ENCODE data around the gene SLC35D2.

The SLC35D2 gene

DNA sequence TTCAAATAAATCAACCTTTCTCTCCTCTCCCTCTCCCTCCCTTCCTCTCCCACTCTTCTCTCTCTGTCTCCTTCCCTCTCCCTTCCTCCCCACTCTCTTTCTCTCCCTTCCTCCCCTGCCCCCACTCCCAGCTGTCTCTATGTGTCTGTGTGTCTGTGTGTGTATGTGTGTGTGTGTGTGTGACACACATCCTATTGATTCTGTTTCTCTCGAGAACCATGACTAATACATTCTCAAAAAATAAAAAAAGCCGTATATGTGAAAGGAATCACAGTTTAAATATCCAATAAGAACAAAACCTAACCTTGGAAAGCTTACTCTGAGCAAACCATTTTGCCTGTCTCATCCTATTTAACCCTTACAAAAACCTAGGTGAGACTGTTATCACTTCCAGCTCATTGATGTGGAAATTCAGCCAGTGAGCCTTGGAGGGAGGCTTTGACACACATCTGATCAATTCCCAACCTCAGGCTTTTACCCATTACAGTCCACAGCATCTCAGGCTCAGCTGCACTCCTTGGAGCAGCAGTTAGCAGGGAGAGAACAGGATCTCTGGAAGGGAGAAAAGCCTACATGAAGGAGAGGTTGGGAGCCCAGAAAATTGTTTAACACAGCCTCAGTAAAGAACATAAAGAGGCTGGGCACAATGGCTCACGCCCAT is 89.9 kb downstream of the SLC35D2 start:
- Histone ChIP-seq H3K23ac (ENCODE audit: low read length) (no peak overlapping the region), H3K27ac (ENCODE audit: low read depth, low read length) (no peak overlapping the region), H4K5ac (ENCODE audit: low read length) (no peak overlapping the region), H3K79me1 (ENCODE audit: low read length) (no peaks in the 10 kb centered on the region), H2BK120ac (ENCODE audit: low read depth, low read length) (no peak overlapping the region), H4K8ac (ENCODE audit: low read depth, low read length) (no peak overlapping the region), H3K36me3 (ENCODE audit: control insufficient read depth, insufficient read depth, low read length) (no peaks in the 10 kb centered on the region), H3K4me3 (ENCODE audit: low read length) (no peak overlapping the region), H3K9ac (ENCODE audit: low read length) (no peak overlapping the region), H2AK5ac (ENCODE audit: low read length) (no peak overlapping the region), H2BK5ac (ENCODE audit: low read length) (no peak overlapping the region), H3K56ac (ENCODE audit: low read length) (no peak overlapping the region), H2BK15ac (replicated peaks; ENCODE audit: low read depth) (no peak overlapping the region), H3K79me2 (ENCODE audit: control insufficient read depth, insufficient read depth, low read length) (no peaks in the 10 kb centered on the region), H3K4me1 (ENCODE audit: control insufficient read depth, low read depth, low read length) (no peaks in the 10 kb centered on the region), H3K4me2 (ENCODE audit: low read length) (no peak overlapping the region), H3K4ac (ENCODE audit: low read depth, low read length) (no peak overlapping the region), H3K27me3 (ENCODE audit: insufficient read depth, low read length, poor library complexity) (no peaks in the 10 kb centered on the region), H3K18ac (ENCODE audit: low read length) (no peak overlapping the region)
- no CpG with 5 or more reads among the region's 3 CpGs for WGBS (ENCODE audit: extremely low coverage, insufficient coverage, low lambda C conversion rate)
- DNase-seq: peak; percentile 31

DNA sequence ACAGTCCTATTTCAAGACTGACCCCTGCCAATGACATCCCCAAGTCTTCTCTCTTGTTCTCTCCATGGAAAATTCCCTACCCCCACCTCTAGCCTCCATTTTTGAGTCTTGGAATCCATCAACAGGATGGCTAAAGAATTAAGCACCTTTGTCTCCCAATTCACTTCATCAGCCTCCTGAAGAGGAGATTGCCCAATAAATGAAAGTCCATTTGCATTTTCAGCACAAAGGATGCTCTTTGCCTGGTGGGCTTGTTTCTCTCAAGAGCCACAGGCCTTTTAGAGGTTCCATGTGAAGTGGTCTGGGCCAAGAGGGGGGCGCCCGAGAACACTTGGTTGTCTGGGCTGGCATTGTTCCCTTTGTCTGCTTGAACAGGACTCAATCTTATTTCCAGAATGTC is 94.1 kb downstream of the SLC35D2 start:
- H3K36me3 ChIP-seq (ENCODE audit: control insufficient read depth, insufficient read depth, low read length): no peaks in the 10 kb centered on the region
- H3K9ac ChIP-seq (ENCODE audit: low read length): no peak overlapping the region
- no peak overlapping the region for H3K18ac ChIP-seq (ENCODE audit: low read length)
- H4K8ac ChIP-seq (ENCODE audit: low read depth, low read length): no peak overlapping the region
- H3K27me3 ChIP-seq (ENCODE audit: insufficient read depth, low read length, poor library complexity): no peaks in the 10 kb centered on the region
- no peak overlapping the region for H2BK120ac ChIP-seq (ENCODE audit: low read depth, low read length)
- no peak overlapping the region for H3K4me2 ChIP-seq (ENCODE audit: low read length)
- no peak overlapping the region for H2AK5ac ChIP-seq (ENCODE audit: low read length)
- no peak overlapping the region for H4K5ac ChIP-seq (ENCODE audit: low read length)
- peak; percentile 60 for DNase-seq
- no peak overlapping the region for H3K23ac ChIP-seq (ENCODE audit: low read length)
- no peaks in the 10 kb centered on the region for H3K79me2 ChIP-seq (ENCODE audit: control insufficient read depth, insufficient read depth, low read length)
- no peaks in the 10 kb centered on the region for H3K79me1 ChIP-seq (ENCODE audit: low read length)
- no peaks in the 10 kb centered on the region for H3K4me1 ChIP-seq (ENCODE audit: control insufficient read depth, low read depth, low read length)
- no peak overlapping the region for H3K56ac ChIP-seq (ENCODE audit: low read length)
- no peak overlapping the region for H2BK15ac ChIP-seq (replicated peaks; ENCODE audit: low read depth)
- no peak overlapping the region for H2BK5ac ChIP-seq (ENCODE audit: low read length)
- peak overlapping the region; percentile 1 for H3K4ac ChIP-seq (ENCODE audit: low read depth, low read length)
- no peak overlapping the region for H3K4me3 ChIP-seq (ENCODE audit: low read length)
- H3K27ac ChIP-seq (ENCODE audit: low read depth, low read length): peak overlapping the region; percentile 72
- no CpG with 5 or more reads among the region's 2 CpGs for WGBS (ENCODE audit: extremely low coverage, insufficient coverage, low lambda C conversion rate)

DNA sequence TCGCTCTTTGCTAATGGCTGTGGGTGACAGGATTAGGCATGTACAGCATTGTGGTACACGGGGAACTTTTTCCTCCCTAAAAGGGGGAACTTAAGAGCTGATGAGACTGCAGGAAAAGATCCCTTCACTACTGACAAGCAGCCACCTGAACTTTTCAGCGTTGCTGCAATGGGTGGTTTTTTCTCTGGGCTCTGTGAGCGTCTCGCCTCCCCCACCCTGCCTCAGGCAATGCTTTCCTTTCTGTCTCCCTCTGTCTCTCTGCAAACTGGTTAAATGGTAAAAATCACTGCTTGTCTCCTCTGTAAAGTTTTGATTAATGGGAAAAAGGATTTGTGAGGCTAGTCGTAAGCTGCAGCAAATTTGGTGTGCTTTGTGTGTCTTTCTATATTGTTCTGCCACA is 101.9 kb downstream of the SLC35D2 start:
- H3K4me3 ChIP-seq (ENCODE audit: low read length): no peak overlapping the region
- H3K56ac ChIP-seq (ENCODE audit: low read length): no peak overlapping the region
- no peak overlapping the region for H2BK5ac ChIP-seq (ENCODE audit: low read length)
- no peak overlapping the region for H2BK120ac ChIP-seq (ENCODE audit: low read depth, low read length)
- no peaks in the 10 kb centered on the region for H3K79me1 ChIP-seq (ENCODE audit: low read length)
- H3K36me3 ChIP-seq (ENCODE audit: control insufficient read depth, insufficient read depth, low read length): no peaks in the 10 kb centered on the region
- H3K4me2 ChIP-seq (ENCODE audit: low read length): no peak overlapping the region
- H3K4me1 ChIP-seq (ENCODE audit: control insufficient read depth, low read depth, low read length): peaks cover 3% of the 10 kb centered on the region
- no peak overlapping the region for H3K9ac ChIP-seq (ENCODE audit: low read length)
- no peaks in the 10 kb centered on the region for H3K27me3 ChIP-seq (ENCODE audit: insufficient read depth, low read length, poor library complexity)
- H3K23ac ChIP-seq (ENCODE audit: low read length): no peak overlapping the region
- H2BK15ac ChIP-seq (replicated peaks; ENCODE audit: low read depth): no peak overlapping the region
- no peak overlapping the region for H3K27ac ChIP-seq (ENCODE audit: low read depth, low read length)
- H4K5ac ChIP-seq (ENCODE audit: low read length): no peak overlapping the region
- H4K8ac ChIP-seq (ENCODE audit: low read depth, low read length): no peak overlapping the region
- DNase-seq: no peak
- no peak overlapping the region for H3K4ac ChIP-seq (ENCODE audit: low read depth, low read length)
- H3K18ac ChIP-seq (ENCODE audit: low read length): no peak overlapping the region
- no peaks in the 10 kb centered on the region for H3K79me2 ChIP-seq (ENCODE audit: control insufficient read depth, insufficient read depth, low read length)
- no CpG with 5 or more reads among the region's 6 CpGs for WGBS (ENCODE audit: extremely low coverage, insufficient coverage, low lambda C conversion rate)
- no peak overlapping the region for H2AK5ac ChIP-seq (ENCODE audit: low read length)

DNA sequence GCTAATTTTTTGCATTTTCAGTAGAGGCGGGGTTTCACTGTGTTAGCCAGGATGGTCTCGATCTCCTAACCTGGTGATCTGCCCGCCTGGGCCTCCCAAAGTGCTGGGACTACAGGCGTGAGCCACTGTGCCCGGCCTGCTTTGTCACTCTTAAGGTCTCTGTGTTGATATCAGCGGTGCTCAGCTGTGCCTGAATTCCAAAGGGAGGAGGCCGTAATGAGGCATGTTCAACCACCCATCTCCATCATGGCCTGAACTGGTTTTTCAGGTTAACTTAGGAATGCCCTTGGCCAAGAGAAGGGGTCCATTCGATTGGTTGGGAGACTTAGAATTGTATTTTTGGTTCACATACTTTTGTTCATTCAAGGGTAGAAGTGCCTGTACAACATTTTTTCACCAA is 103.6 kb downstream of the SLC35D2 start:
- Histone ChIP-seq H2BK120ac (ENCODE audit: low read depth, low read length) (no peak overlapping the region), H3K18ac (ENCODE audit: low read length) (no peak overlapping the region), H3K27ac (ENCODE audit: low read depth, low read length) (no peak overlapping the region), H3K9ac (ENCODE audit: low read length) (no peak overlapping the region), H2BK5ac (ENCODE audit: low read length) (no peak overlapping the region), H3K56ac (ENCODE audit: low read length) (no peak overlapping the region), H3K23ac (ENCODE audit: low read length) (no peak overlapping the region), H3K79me2 (ENCODE audit: control insufficient read depth, insufficient read depth, low read length) (no peaks in the 10 kb centered on the region), H3K36me3 (ENCODE audit: control insufficient read depth, insufficient read depth, low read length) (no peaks in the 10 kb centered on the region), H3K79me1 (ENCODE audit: low read length) (no peaks in the 10 kb centered on the region), H3K4me2 (ENCODE audit: low read length) (no peak overlapping the region), H4K8ac (ENCODE audit: low read depth, low read length) (no peak overlapping the region), H3K4me3 (ENCODE audit: low read length) (no peak overlapping the region), H4K5ac (ENCODE audit: low read length) (no peak overlapping the region), H3K4ac (ENCODE audit: low read depth, low read length) (no peak overlapping the region), H2BK15ac (replicated peaks; ENCODE audit: low read depth) (no peak overlapping the region), H2AK5ac (ENCODE audit: low read length) (no peak overlapping the region), H3K4me1 (ENCODE audit: control insufficient read depth, low read depth, low read length) (peaks cover 3% of the 10 kb centered on the region), H3K27me3 (ENCODE audit: insufficient read depth, low read length, poor library complexity) (no peaks in the 10 kb centered on the region)
- WGBS (ENCODE audit: extremely low coverage, insufficient coverage, low lambda C conversion rate): no CpG with 5 or more reads among the region's 8 CpGs
- DNase-seq: peak; percentile 87

DNA sequence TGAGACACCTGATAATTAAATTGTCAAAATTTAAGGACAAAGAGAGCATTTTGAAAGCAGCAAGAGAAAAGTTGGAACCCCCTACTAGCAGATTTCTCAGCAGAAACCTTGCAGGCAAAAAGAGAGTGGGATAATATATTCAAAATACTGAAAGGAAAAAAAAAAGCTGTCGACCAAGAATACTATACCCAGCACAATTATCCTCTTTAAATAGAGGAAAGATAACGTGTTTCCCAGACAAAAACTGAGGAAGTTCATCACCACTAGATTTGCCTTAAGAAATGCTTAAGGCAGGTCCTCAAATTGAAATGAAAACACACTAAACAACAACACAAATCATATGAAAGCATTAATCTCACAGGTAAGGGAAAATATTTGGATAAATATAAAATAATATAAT is 108.6 kb downstream of the SLC35D2 start:
- no peak overlapping the region for H3K4me2 ChIP-seq (ENCODE audit: low read length)
- H3K27ac ChIP-seq (ENCODE audit: low read depth, low read length): no peak overlapping the region
- no peak overlapping the region for H3K23ac ChIP-seq (ENCODE audit: low read length)
- no peak overlapping the region for H3K56ac ChIP-seq (ENCODE audit: low read length)
- H2AK5ac ChIP-seq (ENCODE audit: low read length): no peak overlapping the region
- no CpG with 5 or more reads among the region's 2 CpGs for WGBS (ENCODE audit: extremely low coverage, insufficient coverage, low lambda C conversion rate)
- no peak overlapping the region for H3K4me3 ChIP-seq (ENCODE audit: low read length)
- no peaks in the 10 kb centered on the region for H3K79me1 ChIP-seq (ENCODE audit: low read length)
- no peak for DNase-seq
- no peak overlapping the region for H2BK15ac ChIP-seq (replicated peaks; ENCODE audit: low read depth)
- H3K4ac ChIP-seq (ENCODE audit: low read depth, low read length): no peak overlapping the region
- H3K36me3 ChIP-seq (ENCODE audit: control insufficient read depth, insufficient read depth, low read length): no peaks in the 10 kb centered on the region
- H4K5ac ChIP-seq (ENCODE audit: low read length): no peak overlapping the region
- H2BK120ac ChIP-seq (ENCODE audit: low read depth, low read length): no peak overlapping the region
- no peak overlapping the region for H2BK5ac ChIP-seq (ENCODE audit: low read length)
- H4K8ac ChIP-seq (ENCODE audit: low read depth, low read length): no peak overlapping the region
- no peak overlapping the region for H3K18ac ChIP-seq (ENCODE audit: low read length)
- no peak overlapping the region for H3K9ac ChIP-seq (ENCODE audit: low read length)
- no peaks in the 10 kb centered on the region for H3K27me3 ChIP-seq (ENCODE audit: insufficient read depth, low read length, poor library complexity)
- no peaks in the 10 kb centered on the region for H3K79me2 ChIP-seq (ENCODE audit: control insufficient read depth, insufficient read depth, low read length)
- peaks cover 3% of the 10 kb centered on the region for H3K4me1 ChIP-seq (ENCODE audit: control insufficient read depth, low read depth, low read length)

Measured in mesendoderm (in vitro differentiated cells).